Esophagus squamous epithelium (tissue), 5 donors: ENCODE results near the gene TSR3. TPM values are rescaled to one million over a fixed set of nuclear protein-coding genes. Genes with fewer than 3 reads are reported as not detected.

Experiments
- DNase-seq: peaks from one replicate; lab custom pipeline; 2025; lab: John Stamatoyannopoulos, UW
- H3K27ac ChIP-seq, 4 donors: fragments of 200-600 bp; sonication (generic); one replicate each; pipeline ENCODE4 v1.5.1; 2016 to 2019; ENCODE audit warnings: mild to moderate bottlenecking in 1 of 4
- H3K27me3 ChIP-seq, 4 donors: fragments of 200-600 bp; sonication (generic); 1 replicate in 3 of 4; 2 replicates in 1 of 4; pipeline versions ENCODE4 v1.5.1 to v1.6.0; 2017 to 2021; ENCODE audit warnings: antibody characterized with exemption in 1 of 4
- H3K36me3 ChIP-seq, 3 donors: fragments of 200-600 bp; sonication (generic); one replicate each; pipeline ENCODE4 v1.5.1; 2016 to 2019
- H3K4me1 ChIP-seq, 3 donors: fragments of 200-600 bp; sonication (generic); one replicate each; pipeline ENCODE4 v1.5.1; 2017 to 2019
- H3K4me3 ChIP-seq, 4 donors: fragments of 200-600 bp; sonication (generic); 1 replicate in 3 of 4; 2 replicates in 1 of 4; pipeline ENCODE4 v1.5.1; 2016 to 2019; ENCODE audit warnings: mild to moderate bottlenecking in 2 of 4, moderate library complexity in 1 of 4
- H3K9me3 ChIP-seq, 3 donors: fragments of 200-600 bp; sonication (generic); one replicate each; pipeline ENCODE4 v1.5.1; 2016 to 2019
- CTCF ChIP-seq, 6 experiments: fragments of 450-650 bp in 4 of 6; fragments of 200-600 bp in 2 of 6; sonication (generic) in 2 of 6; IDR thresholded peaks; one replicate each; pipeline ENCODE4 v1.5.1; 2016 to 2019; ENCODE audit warnings: antibody characterized with exemption in 6 of 6, mild to moderate bottlenecking in 4 of 6, moderate library complexity in 4 of 6
- POLR2A ChIP-seq, 4 donors: fragments of 450-650 bp; IDR thresholded peaks; one replicate each; pipeline ENCODE4 v1.6.1; 2017; ENCODE audit warnings: antibody characterized with exemption in 4 of 4, mild to moderate bottlenecking in 4 of 4, moderate library complexity in 3 of 4
- WGBS, 2 donors: methylation state at CpG; one replicate each; pipeline ENCODE4 v1.1.5; 2018; 5-methylcytosine and 5-hydroxymethylcytosine counted together
- intact Hi-C: fragments of 100-400 bp; cut with DNase I; formaldehyde crosslinking; loops from one replicate; pipeline ENCODE4 v1.15.0; 2022
- total RNA-seq, 4 donors: library from RNA; depleted of rRNA; stranded (reverse); fragments of >200 nt; gene quantifications; one replicate each; pipeline ENCODE4 v1.1.0, GENCODE V29; 2016
- donor health status: DM: yes; HTN: yes; CAD: no.

The TSR3 gene
- total RNA-seq, 4 donors from 2014 or later: 57.6 to 87.4 (median 70.5) TPM

GRCh38 chr16:1366712-1367299 lies 15.1 kb upstream of the TSR3 start:
- no peak overlapping the region for H3K4me3 ChIP-seq
- no peak for TF ChIP-seq CTCF (IDR thresholded peaks at IDR 0.05)
- no peak for TF ChIP-seq POLR2A (IDR thresholded peaks at IDR 0.05)
- 82 to 95% methylated on average over 7 to 16 of the region's 24 CpGs for WGBS, 2 donors
- intact Hi-C loops: no loop called here
- no peaks in the 10 kb centered on the region for H3K27me3 ChIP-seq
- no peaks in the 10 kb centered on the region for H3K9me3 ChIP-seq
- no peak for DNase-seq
- H3K36me3 ChIP-seq: peaks cover 18 to 95% (median 38%) of the 10 kb centered on the region in 3 donors
- no peaks in the 10 kb centered on the region for H3K4me1 ChIP-seq
- H3K27ac ChIP-seq: no peak overlapping the region

- Histone ChIP-seq H3K9me3 (no peaks in the 10 kb centered on the region), H3K4me3 (no peak overlapping the region), H3K4me1 (no peaks in the 10 kb centered on the region), H3K27ac (no peak overlapping the region), H3K36me3 (peaks cover 22 to 95% (median 39%) of the 10 kb centered on the region in 3 donors), H3K27me3 (no peaks in the 10 kb centered on the region)
- TF ChIP-seq POLR2A (IDR thresholded peaks at IDR 0.05) (no peak), CTCF (IDR thresholded peaks at IDR 0.05) (no peak)
- intact Hi-C loops: no loop called here
- WGBS, 2 donors: 67 to 72% methylated on average over 8 to 12 of the region's 29 CpGs
- DNase-seq: no peak
Measured at GRCh38 chr16:1366060-1366711, 14.5 kb upstream of the TSR3 start.

GRCh38 chr16:1364510-1364909 lies 12.8 kb upstream of the TSR3 start:
- Histone ChIP-seq H3K9me3 (no peaks in the 10 kb centered on the region), H3K4me3 (no peak overlapping the region), H3K36me3 (peaks cover 16 to 95% (median 33%) of the 10 kb centered on the region in 3 donors), H3K27me3 (no peaks in the 10 kb centered on the region), H3K4me1 (no peaks in the 10 kb centered on the region), H3K27ac (no peak overlapping the region)
- no peak for DNase-seq
- no peak for TF ChIP-seq POLR2A (IDR thresholded peaks at IDR 0.05)
- no peak for TF ChIP-seq CTCF (IDR thresholded peaks at IDR 0.05)
- intact Hi-C loops: no loop called here
- 78% methylated on average over 11 of the region's 22 CpGs; no CpG with 5 or more reads in 1 of the 2 donors for WGBS, 2 donors

GRCh38 chr16:1363501-1364041 lies 11.9 kb upstream of the TSR3 start:
- Histone ChIP-seq H3K36me3 (peaks cover 16 to 97% (median 33%) of the 10 kb centered on the region in 3 donors), H3K27me3 (no peaks in the 10 kb centered on the region)
- DNase-seq: no peak

More at GRCh38 chr16:1363501-1364041, 11.9 kb upstream of the TSR3 start:
- TF ChIP-seq POLR2A (IDR thresholded peaks at IDR 0.05) (no peak), CTCF (IDR thresholded peaks at IDR 0.05) (peak; percentile 66 to 86 (median 71))
- intact Hi-C loops: no loop called here
- no peaks in the 10 kb centered on the region for H3K9me3 ChIP-seq
- no peak overlapping the region for H3K4me3 ChIP-seq
- no peak overlapping the region for H3K27ac ChIP-seq
- 24 to 42% methylated on average over 9 to 11 of the region's 18 CpGs for WGBS, 2 donors
- H3K4me1 ChIP-seq: no peaks in the 10 kb centered on the region
